ENCODE results near the gene ERC2.

ERC2 gene

GRCh38 chr3:55601366-55602080 is 866.7 kb downstream of the ERC2 start:
- DNase-seq: no peak

GRCh38 chr3:55598224-55598623 is 870.0 kb downstream of the ERC2 start:
- no peak for DNase-seq

GRCh38 chr3:55597641-55598040 is 870.6 kb downstream of the ERC2 start:
- DNase-seq: no peak

GRCh38 chr3:55596212-55596611 is 872.1 kb downstream of the ERC2 start:
- DNase-seq: no peak

- DNase-seq: no peak
Measured at GRCh38 chr3:55595420-55595819, 872.8 kb downstream of the ERC2 start.

GRCh38 chr3:55592572-55592971 is 875.7 kb downstream of the ERC2 start:
- DNase-seq: no peak

- DNase-seq: no peak
Measured at GRCh38 chr3:55591888-55592287, 876.4 kb downstream of the ERC2 start.

- DNase-seq: no peak
Measured at GRCh38 chr3:55588146-55588765, 880.0 kb downstream of the ERC2 start.

GRCh38 chr3:55585856-55586255 is 882.4 kb downstream of the ERC2 start:
- no peak for DNase-seq

- DNase-seq: no peak
Measured at GRCh38 chr3:55584716-55585368, 883.4 kb downstream of the ERC2 start.

- DNase-seq: no peak
Measured at GRCh38 chr3:55584030-55584429, 884.2 kb downstream of the ERC2 start.

- no peak for DNase-seq
Measured at GRCh38 chr3:55583475-55583874, 884.8 kb downstream of the ERC2 start.

GRCh38 chr3:55579496-55579895 is 888.8 kb downstream of the ERC2 start:
- no peak for DNase-seq

- no peak for DNase-seq
Measured at GRCh38 chr3:55576621-55577388, 891.5 kb downstream of the ERC2 start.

- no peak for DNase-seq
Measured at GRCh38 chr3:55574671-55575070, 893.6 kb downstream of the ERC2 start.

GRCh38 chr3:55572816-55573215 is 895.5 kb downstream of the ERC2 start:
- no peak for DNase-seq

- peak; percentile 76 for DNase-seq
Measured at GRCh38 chr3:55571913-55572312, 896.4 kb downstream of the ERC2 start.

GRCh38 chr3:55571216-55571813 is 897.0 kb downstream of the ERC2 start:
- no peak for DNase-seq

GRCh38 chr3:55570271-55570711 is 898.0 kb downstream of the ERC2 start:
- no peak for DNase-seq

- DNase-seq: no peak
Measured at GRCh38 chr3:55569033-55569599, 899.2 kb downstream of the ERC2 start.

GRCh38 chr3:55567615-55568014 is 900.7 kb downstream of the ERC2 start:
- DNase-seq: no peak

- DNase-seq: no peak
Measured at GRCh38 chr3:55567121-55567520, 901.1 kb downstream of the ERC2 start.

- no peak for DNase-seq
Measured at GRCh38 chr3:55565521-55565920, 902.7 kb downstream of the ERC2 start.

Data from NCI-H2029 (cell line).